GM18519 (cell line): ENCODE measurements around the gene MANBA.

Source experiments
- ATAC-seq: cut with Tn5 transposase; IDR thresholded peaks from one replicate; pipeline ENCODE4 v1.9.1; 2021; ENCODE audit warnings: mild to moderate bottlenecking, moderate library complexity; ENCODE audit not compliant: unreplicated experiment, low FRiP score

MANBA gene

DNA sequence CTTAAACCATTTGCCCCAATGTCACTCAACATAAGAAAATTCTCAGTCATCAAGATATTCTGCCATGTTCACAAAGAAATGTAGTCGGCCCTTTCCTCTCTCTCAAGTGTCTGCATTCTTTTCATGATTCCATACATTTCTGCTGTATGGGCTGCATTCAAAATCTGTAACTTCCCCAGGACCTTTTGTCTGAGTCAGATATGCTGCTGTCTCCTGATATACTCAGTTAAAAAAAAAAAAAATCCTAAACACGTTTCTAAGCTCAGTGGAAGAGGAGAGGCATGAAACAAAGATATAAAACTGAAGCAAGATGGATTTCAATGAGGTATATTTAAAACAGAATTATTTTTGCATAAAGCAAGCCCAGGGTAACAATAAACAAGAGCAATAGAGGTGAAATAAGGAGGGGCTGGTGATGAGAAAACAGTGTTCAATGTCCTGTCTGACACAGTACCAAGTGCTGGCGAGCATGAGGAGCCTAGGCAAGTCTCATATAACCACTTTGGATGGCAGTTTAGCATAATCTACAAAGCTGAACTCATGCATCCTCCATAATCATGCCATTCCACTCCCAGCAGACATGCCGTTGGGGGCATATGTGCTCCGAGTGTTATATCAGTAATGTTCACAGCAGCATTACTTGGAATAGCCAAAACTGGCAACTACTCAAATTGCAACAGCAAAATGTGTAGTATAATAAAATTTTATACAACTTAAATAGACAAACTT is 76.7 kb downstream of the MANBA start:
- ATAC-seq = no peak

- no peak for ATAC-seq
Observed at GRCh38 chr4:102678695-102679335, 82.0 kb downstream of the MANBA start.

GRCh38 chr4:102678107-102678506 is 82.7 kb downstream of the MANBA start:
- no peak for ATAC-seq

DNA sequence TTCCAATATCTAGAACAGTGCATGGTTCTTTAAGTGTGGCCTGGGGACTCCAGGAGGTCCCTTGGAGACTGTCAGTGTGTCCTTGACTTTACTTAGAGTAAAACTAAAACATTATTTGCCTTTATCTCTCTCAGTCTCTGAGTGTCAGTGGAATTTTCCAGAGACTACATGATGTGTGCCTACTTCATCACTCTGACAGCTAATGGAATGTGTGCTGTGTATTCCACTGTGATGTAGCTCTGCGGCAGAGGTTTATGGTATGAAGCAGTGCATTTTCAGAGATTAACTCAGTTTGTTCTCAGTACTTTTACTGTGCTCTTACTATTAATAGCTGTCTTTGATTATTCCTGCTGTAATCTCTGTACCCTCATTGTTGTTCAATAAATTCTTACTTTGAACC is 85.6 kb downstream of the MANBA start:
- ATAC-seq = no peak

GRCh38 chr4:102667001-102667400 is 93.8 kb downstream of the MANBA start:
- ATAC-seq = no peak

DNA sequence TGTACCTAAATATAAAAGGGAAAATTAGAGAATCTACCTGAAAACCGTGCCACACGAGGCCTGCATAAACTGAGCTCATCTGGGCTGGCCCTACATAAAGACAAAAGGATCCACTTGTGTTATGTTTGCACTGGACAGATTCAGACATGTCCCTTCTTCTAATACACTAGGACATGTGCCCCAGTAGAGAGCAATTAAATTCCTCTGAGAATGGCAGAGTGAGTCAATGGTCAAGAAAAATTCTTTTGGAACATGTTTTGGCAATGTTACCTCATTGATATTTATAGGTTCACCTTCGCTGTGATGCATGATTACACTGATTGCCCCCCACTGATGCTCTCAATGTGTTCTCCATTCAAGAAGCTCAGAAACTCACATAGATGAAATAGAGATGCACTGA is 95.2 kb downstream of the MANBA start:
- ATAC-seq = no peak

GRCh38 chr4:102663073-102663472 is 97.7 kb downstream of the MANBA start:
- no peak for ATAC-seq

GRCh38 chr4:102657206-102657605 is 103.6 kb downstream of the MANBA start:
- ATAC-seq = no peak

DNA sequence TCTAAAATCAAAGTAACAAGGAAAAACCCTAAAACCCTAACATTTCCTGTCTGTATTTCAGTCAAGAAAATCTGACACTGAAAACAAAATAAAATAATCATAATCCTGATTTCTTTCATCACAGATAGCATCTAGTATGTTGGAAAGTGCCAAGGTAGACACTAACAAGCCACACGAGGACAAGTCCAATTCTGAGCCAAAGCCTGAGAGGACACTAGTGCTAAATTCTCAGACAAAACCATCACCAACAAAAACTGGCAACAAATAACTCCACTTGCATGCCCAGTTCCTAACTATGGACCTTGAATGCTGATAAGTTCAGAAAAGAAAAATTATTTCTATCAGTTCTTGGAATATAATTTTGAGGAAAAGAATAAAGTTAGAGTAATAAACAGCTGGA is 113.7 kb downstream of the MANBA start:
- no peak for ATAC-seq

GRCh38 chr4:102642631-102643298 is 118.0 kb downstream of the MANBA start:
- no peak for ATAC-seq

DNA sequence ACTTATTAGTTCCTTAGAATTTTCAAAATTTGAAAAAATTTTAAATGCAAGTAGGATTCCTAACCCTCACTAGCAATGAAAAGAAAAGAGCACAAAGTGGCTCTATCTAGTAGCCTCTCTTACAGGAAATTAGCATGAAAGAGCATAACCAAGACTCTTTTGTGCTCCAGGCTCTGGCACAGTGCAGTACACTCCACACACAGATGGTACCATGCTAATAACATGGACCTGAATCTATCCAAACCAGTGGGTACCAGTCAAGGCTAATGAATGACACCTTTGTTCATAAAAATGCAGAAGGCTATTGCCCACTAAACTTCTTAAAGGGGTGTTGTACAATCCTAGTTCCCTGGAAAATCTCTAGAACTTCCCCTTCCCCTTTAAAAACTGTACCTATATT is 119.0 kb downstream of the MANBA start:
- ATAC-seq = no peak

DNA sequence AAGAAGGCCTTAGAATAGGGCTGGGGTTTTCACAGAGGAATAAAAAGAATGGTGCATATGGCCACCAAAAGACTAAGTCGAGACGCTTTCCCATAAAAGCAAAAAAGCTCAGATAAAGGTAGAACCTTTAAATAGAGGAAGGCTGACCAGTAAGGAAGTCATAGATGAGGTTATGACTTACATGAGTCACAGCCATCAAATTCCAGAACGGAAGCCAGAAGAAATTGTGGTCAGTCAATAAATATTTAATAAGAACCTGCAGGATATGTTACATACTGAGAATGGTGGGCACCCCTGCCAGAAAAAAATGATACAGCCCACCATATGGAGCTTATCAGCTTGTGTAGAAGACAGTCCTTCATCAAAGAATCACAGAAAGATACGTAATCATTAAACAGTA is 120.1 kb downstream of the MANBA start:
- no peak for ATAC-seq

- ATAC-seq = no peak
Observed at GRCh38 chr4:102639598-102639997, 121.2 kb downstream of the MANBA start.

DNA sequence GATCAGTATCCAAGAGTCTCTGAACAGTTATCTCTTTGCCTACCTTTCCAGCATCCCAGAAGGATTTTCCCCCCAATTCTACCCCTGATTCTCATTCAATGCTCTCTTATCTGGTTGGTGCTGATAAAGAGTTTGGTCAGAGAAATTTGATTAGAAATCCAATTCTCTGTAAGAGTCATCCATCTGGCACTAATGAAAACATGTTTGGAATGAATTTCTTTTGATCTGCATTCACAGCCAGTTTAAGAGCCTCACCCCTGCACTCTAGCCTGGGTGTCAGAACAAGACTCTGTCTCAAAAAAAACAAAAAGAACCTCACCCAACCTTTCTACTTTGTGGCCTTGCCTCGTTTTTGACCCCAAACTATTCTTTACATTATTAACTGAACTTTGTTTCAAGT is 122.1 kb downstream of the MANBA start:
- ATAC-seq = no peak

DNA sequence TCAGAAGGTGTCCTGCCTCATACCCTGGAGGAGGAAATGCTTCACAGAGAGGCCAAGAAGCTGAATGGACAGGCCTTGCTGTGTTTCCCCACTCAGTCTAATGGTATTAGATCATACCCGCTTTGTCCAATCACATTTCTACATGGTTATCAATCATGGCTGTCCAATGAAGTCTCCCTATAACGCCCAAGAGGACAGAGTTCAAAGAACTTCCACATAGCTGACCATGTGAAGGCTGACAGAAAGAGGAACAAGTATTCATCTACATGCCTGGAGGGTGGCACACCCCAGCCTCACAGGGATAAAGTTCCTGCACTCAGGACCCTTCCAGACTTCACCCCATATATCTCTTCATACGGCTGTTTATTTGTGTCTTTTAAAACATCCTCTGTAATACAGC is 123.4 kb downstream of the MANBA start:
- no peak for ATAC-seq

GRCh38 chr4:102633100-102633499 is 127.7 kb downstream of the MANBA start:
- ATAC-seq = no peak

DNA sequence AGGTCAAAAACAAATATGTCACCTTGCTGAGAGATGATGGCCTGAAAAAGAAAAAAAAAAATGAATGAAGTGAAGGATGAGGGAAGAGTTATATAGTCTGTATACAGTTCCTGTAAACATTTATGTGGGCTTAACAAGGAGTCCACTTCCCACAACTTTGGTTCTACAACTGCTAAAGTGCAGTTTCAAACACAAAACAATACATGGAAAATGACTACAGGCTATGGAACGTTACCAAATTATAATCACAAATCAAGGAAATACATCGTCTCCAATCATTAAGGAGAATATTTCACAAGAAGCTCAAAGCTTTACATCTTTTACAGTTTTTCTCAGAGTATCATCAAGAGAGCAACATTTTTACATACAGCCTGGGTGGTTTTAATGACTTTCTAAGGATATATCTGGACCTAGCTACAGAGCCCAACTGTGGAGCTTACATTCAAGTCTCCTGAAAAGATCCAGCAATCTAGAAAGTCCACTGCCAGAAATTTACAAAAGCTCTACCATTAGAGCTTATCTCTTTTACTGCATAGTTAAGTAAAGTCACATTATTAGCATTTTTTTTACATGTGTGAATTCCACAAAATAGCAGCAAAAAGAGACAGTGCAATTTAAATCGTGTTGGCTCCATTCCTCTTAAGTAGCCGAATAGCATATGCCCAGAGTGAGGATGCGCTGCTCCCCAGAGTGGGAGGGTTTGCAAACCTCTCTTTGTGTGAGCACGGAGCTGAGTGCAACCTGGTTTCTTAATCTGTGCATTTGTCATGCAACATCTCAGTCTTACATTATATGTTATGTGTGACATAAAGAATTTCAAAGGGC is 128.3 kb downstream of the MANBA start:
- ATAC-seq = no peak

DNA sequence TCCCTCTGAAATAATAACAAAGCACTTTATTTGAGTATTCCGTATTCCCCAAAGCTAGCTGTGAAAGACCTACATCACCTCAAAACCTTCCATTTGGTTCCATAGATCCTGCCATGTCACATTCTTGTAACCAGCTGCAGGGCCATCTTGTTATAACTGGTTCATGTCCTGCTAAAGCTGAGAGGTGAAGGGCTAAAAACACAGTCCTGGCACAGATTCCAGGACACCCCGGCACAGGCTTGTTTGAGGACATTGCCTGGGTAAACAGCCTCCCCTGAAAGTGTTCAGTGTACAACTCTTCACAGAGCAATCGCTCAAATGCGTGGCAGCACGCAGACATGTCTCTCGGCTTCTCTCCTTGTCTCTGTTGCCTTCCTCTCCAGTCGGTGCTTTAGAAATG is 129.2 kb downstream of the MANBA start:
- ATAC-seq = no peak

GRCh38 chr4:102629673-102630072 is 131.1 kb downstream of the MANBA start:
- no peak for ATAC-seq

DNA sequence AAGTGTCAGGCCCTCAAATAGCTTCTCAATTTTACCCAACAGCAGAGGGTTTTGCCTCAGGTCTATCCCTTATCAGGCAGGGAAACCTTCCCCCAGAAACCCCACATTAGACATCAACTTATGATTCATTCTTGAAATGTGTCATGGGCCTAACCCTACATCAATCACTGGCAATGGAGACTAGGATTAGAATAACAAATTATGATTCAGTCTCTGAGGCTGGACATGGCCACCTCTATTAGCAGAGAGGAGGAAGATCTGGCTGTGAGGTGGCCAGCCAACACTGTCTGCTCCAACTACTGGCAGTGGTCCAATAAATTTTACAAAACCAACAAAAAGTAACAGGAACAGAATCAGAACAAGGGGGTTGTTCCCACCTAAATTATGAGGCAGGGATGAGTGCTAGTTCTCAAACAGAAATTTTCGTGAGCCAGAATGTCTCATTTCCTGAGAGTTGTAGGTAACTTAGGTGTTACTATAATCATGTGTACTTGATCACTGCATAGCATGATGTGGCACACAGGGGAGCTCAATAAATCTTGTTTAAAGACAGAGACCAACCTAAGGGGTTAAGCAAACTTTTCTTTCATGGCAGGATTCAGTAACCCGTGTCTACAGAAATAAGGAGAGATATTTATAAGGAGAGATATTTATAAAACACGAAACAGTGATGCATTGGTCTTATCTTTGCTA is 132.8 kb downstream of the MANBA start:
- ATAC-seq = no peak
